Activated T-helper 17 cell treated with anti-CD3 and anti-CD28 coated beads, Interleukin-2, amount 50 U/mL, for 72 hours (primary cell): ENCODE results near the gene ARMH2. TPM values are rescaled to one million over a fixed set of nuclear protein-coding genes. Genes with fewer than 3 reads are reported as not detected.
A peak's percentile ranks its signal among the peaks of the same experiment; 100 is the strongest.

Source experiments
- ATAC-seq: fragments of 150-1000 bp; cut with Tn5 transposase; replicated peaks from 2 replicates; pipeline ENCODE4 v1.10.0; 2021; ENCODE audit warnings: mild to moderate bottlenecking, moderate library complexity
- H3K27ac Mint-ChIP-seq: one replicate; pipeline ENCODE4 v1.8.0; 2022; ENCODE audit warnings: mixed read lengths
- H3K27me3 Mint-ChIP-seq: one replicate; pipeline ENCODE4 v1.8.0; 2022; ENCODE audit warnings: mixed read lengths
- H3K36me3 Mint-ChIP-seq: one replicate; pipeline ENCODE4 v1.8.0; 2022; ENCODE audit warnings: low read depth, mild to moderate bottlenecking, mixed read lengths
- H3K4me1 Mint-ChIP-seq: one replicate; pipeline ENCODE4 v1.8.0; 2022; ENCODE audit warnings: mixed read lengths
- H3K4me3 Mint-ChIP-seq: one replicate; pipeline ENCODE4 v1.8.0; 2022; ENCODE audit warnings: mild to moderate bottlenecking, mixed read lengths
- H3K9me3 Mint-ChIP-seq: one replicate; pipeline ENCODE4 v1.8.0; 2022; ENCODE audit warnings: mixed read lengths
- total RNA-seq, 2 donors: library from RNA; stranded (reverse); gene quantifications; one replicate each; pipeline ENCODE4 v1.2.3, GENCODE V29; 2022

ARMH2 gene
- total RNA-seq, 2 donors from 2014 or later: 0.43 to 0.45 TPM

- no peak for ATAC-seq
- Mint-ChIP-seq H3K36me3 (peaks cover 100% of the 10 kb centered on the region), H3K27ac (peak overlapping the region; percentile 76), H3K27me3 (no peaks in the 10 kb centered on the region), H3K4me3 (no peak overlapping the region), H3K4me1 (no peaks in the 10 kb centered on the region), H3K9me3 (no peaks in the 10 kb centered on the region)
Measured at GRCh38 chr6:24827970-24828369, 29.3 kb upstream of the ARMH2 start.

GRCh38 chr6:24827162-24827561 lies 28.4 kb upstream of the ARMH2 start:
- Mint-ChIP-seq H3K27me3 (no peaks in the 10 kb centered on the region), H3K9me3 (no peaks in the 10 kb centered on the region), H3K4me1 (no peaks in the 10 kb centered on the region), H3K4me3 (no peak overlapping the region), H3K36me3 (peaks cover 98% of the 10 kb centered on the region), H3K27ac (peak overlapping the region; percentile 76)
- ATAC-seq: no peak

GRCh38 chr6:24825130-24825630 lies 26.5 kb upstream of the ARMH2 start:
- no peak for ATAC-seq
- Mint-ChIP-seq H3K4me1 (no peaks in the 10 kb centered on the region), H3K9me3 (no peaks in the 10 kb centered on the region), H3K27ac (peak overlapping the region; percentile 5), H3K4me3 (no peak overlapping the region), H3K36me3 (peaks cover 97% of the 10 kb centered on the region), H3K27me3 (no peaks in the 10 kb centered on the region)

- H3K27me3 Mint-ChIP-seq: no peaks in the 10 kb centered on the region
- H3K4me1 Mint-ChIP-seq: no peaks in the 10 kb centered on the region
- peak overlapping the region; percentile 5 for H3K27ac Mint-ChIP-seq
- H3K4me3 Mint-ChIP-seq: no peak overlapping the region
- H3K9me3 Mint-ChIP-seq: no peaks in the 10 kb centered on the region
- ATAC-seq: no peak
- H3K36me3 Mint-ChIP-seq: peaks cover 95% of the 10 kb centered on the region
Measured at GRCh38 chr6:24824142-24824938, 25.6 kb upstream of the ARMH2 start.

GRCh38 chr6:24823185-24823584 lies 24.5 kb upstream of the ARMH2 start:
- Mint-ChIP-seq H3K36me3 (peaks cover 95% of the 10 kb centered on the region), H3K27ac (no peak overlapping the region), H3K4me1 (no peaks in the 10 kb centered on the region)

GRCh38 chr6:24822696-24823095 lies 24.0 kb upstream of the ARMH2 start:
- no peaks in the 10 kb centered on the region for H3K4me1 Mint-ChIP-seq
- peaks cover 95% of the 10 kb centered on the region for H3K36me3 Mint-ChIP-seq
- no peaks in the 10 kb centered on the region for H3K27me3 Mint-ChIP-seq
- no peaks in the 10 kb centered on the region for H3K9me3 Mint-ChIP-seq
- no peak overlapping the region for H3K4me3 Mint-ChIP-seq
- ATAC-seq: no peak
- no peak overlapping the region for H3K27ac Mint-ChIP-seq

More at GRCh38 chr6:24823185-24823584, 24.5 kb upstream of the ARMH2 start:
- ATAC-seq: no peak
- no peaks in the 10 kb centered on the region for H3K9me3 Mint-ChIP-seq
- no peak overlapping the region for H3K4me3 Mint-ChIP-seq
- no peaks in the 10 kb centered on the region for H3K27me3 Mint-ChIP-seq

- Mint-ChIP-seq H3K4me1 (no peaks in the 10 kb centered on the region), H3K27me3 (no peaks in the 10 kb centered on the region), H3K9me3 (no peaks in the 10 kb centered on the region), H3K4me3 (no peak overlapping the region), H3K36me3 (peaks cover 92% of the 10 kb centered on the region), H3K27ac (peak overlapping the region; percentile 51)
- ATAC-seq: no peak
Measured at GRCh38 chr6:24821860-24822444, 23.2 kb upstream of the ARMH2 start.

- Mint-ChIP-seq H3K36me3 (peaks cover 56% of the 10 kb centered on the region), H3K27me3 (no peaks in the 10 kb centered on the region), H3K4me3 (no peak overlapping the region), H3K9me3 (no peaks in the 10 kb centered on the region), H3K4me1 (no peaks in the 10 kb centered on the region), H3K27ac (no peak overlapping the region)
- no peak for ATAC-seq
Measured at GRCh38 chr6:24818346-24818745, 19.6 kb upstream of the ARMH2 start.

GRCh38 chr6:24809728-24810127 lies 11.0 kb upstream of the ARMH2 start:
- Mint-ChIP-seq H3K36me3 (peaks cover 61% of the 10 kb centered on the region), H3K9me3 (no peaks in the 10 kb centered on the region), H3K27ac (peak overlapping the region; percentile 23), H3K4me3 (no peak overlapping the region), H3K27me3 (no peaks in the 10 kb centered on the region), H3K4me1 (no peaks in the 10 kb centered on the region)
- no peak for ATAC-seq

- Mint-ChIP-seq H3K36me3 (peaks cover 82% of the 10 kb centered on the region), H3K9me3 (no peaks in the 10 kb centered on the region), H3K4me3 (no peak overlapping the region), H3K27ac (no peak overlapping the region), H3K4me1 (no peaks in the 10 kb centered on the region), H3K27me3 (no peaks in the 10 kb centered on the region)
- ATAC-seq: no peak
Measured at GRCh38 chr6:24807584-24807983, 8.9 kb upstream of the ARMH2 start.

GRCh38 chr6:24802271-24803059 lies 3.7 kb upstream of the ARMH2 start:
- peak overlapping the region; percentile 5 for H3K27ac Mint-ChIP-seq
- peaks cover 6% of the 10 kb centered on the region for H3K4me1 Mint-ChIP-seq
- H3K9me3 Mint-ChIP-seq: no peaks in the 10 kb centered on the region
- no peak overlapping the region for H3K4me3 Mint-ChIP-seq
- peaks cover 56% of the 10 kb centered on the region for H3K36me3 Mint-ChIP-seq
- no peak for ATAC-seq
- no peaks in the 10 kb centered on the region for H3K27me3 Mint-ChIP-seq

GRCh38 chr6:24799541-24799915 lies 811 bp upstream of the ARMH2 start:
- no peak overlapping the region for H3K4me3 Mint-ChIP-seq
- H3K4me1 Mint-ChIP-seq: peaks cover 11% of the 10 kb centered on the region
- no peak overlapping the region for H3K27ac Mint-ChIP-seq
- no peaks in the 10 kb centered on the region for H3K9me3 Mint-ChIP-seq
- peaks cover 27% of the 10 kb centered on the region for H3K36me3 Mint-ChIP-seq
- no peak for ATAC-seq
- H3K27me3 Mint-ChIP-seq: no peaks in the 10 kb centered on the region

- H3K4me3 Mint-ChIP-seq: no peak overlapping the region
- H3K4me1 Mint-ChIP-seq: peaks cover 11% of the 10 kb centered on the region
- no peak for ATAC-seq
- no peaks in the 10 kb centered on the region for H3K27me3 Mint-ChIP-seq
- H3K27ac Mint-ChIP-seq: no peak overlapping the region
- no peaks in the 10 kb centered on the region for H3K9me3 Mint-ChIP-seq
- peaks cover 9% of the 10 kb centered on the region for H3K36me3 Mint-ChIP-seq
Measured at GRCh38 chr6:24797596-24798216, 1.0 kb downstream of the ARMH2 start.

GRCh38 chr6:24796616-24797290 lies 2.0 kb downstream of the ARMH2 start:
- Mint-ChIP-seq H3K27ac (no peak overlapping the region), H3K36me3 (no peaks in the 10 kb centered on the region), H3K27me3 (no peaks in the 10 kb centered on the region), H3K4me1 (peaks cover 11% of the 10 kb centered on the region), H3K9me3 (no peaks in the 10 kb centered on the region), H3K4me3 (no peak overlapping the region)
- peak; percentile 63 for ATAC-seq
